Activated CD4-positive, alpha-beta T cell treated with anti-CD3 and anti-CD28 coated beads for 36 hours (primary cell): ENCODE data around the gene DNTTIP2. TPM values are rescaled to one million over a fixed set of nuclear protein-coding genes. Genes with fewer than 3 reads are reported as not detected.
A peak's percentile ranks its signal among the peaks of the same experiment; 100 is the strongest.
"Not testable (repeated sequence)": the region's sequence is repeated elsewhere in the genome, so short reads cannot be mapped to it uniquely, and the experiment has no call there.

Source experiments
- ATAC-seq: fragments of 200-7000 bp; cut with Tn5 transposase; one replicate; pipeline ENCODE4 v1.10.0; 2021; ENCODE audit warnings: mild to moderate bottlenecking, moderate library complexity
- CTCF ChIA-PET: fragments of 350-600 bp; sonication (Branson Sonifier 250); formaldehyde crosslinking; loops from one replicate; lab custom pipeline; 2021; ENCODE audit warnings: antibody characterized with exemption; lab: Charles Lee
- POLR2A ChIA-PET: fragments of 350-600 bp; sonication (Branson Sonifier 250); formaldehyde crosslinking; loops from one replicate; lab custom pipeline; 2021; ENCODE audit warnings: antibody characterized with exemption, inconsistent platforms; lab: Charles Lee
- DNase-seq: peaks from one replicate; pipeline ENCODE4 v3.0.0-alpha.2; 2020
- H3K27ac Mint-ChIP-seq: one replicate; pipeline ENCODE4 v1.8.0; 2021; ENCODE audit warnings: mixed read lengths
- H3K27me3 Mint-ChIP-seq: one replicate; pipeline ENCODE4 v1.8.0; 2021; ENCODE audit warnings: mixed read lengths
- H3K36me3 Mint-ChIP-seq: one replicate; pipeline ENCODE4 v1.8.0; 2021; ENCODE audit warnings: low read depth, mixed read lengths
- H3K4me1 Mint-ChIP-seq: one replicate; pipeline ENCODE4 v1.8.0; 2021; ENCODE audit warnings: mixed read lengths
- H3K4me3 Mint-ChIP-seq: one replicate; pipeline ENCODE4 v1.8.0; 2021; ENCODE audit warnings: mild to moderate bottlenecking, moderate library complexity, mixed read lengths
- H3K9me3 Mint-ChIP-seq: one replicate; pipeline ENCODE4 v1.8.0; 2021; ENCODE audit warnings: low read depth, mixed read lengths
- intact Hi-C, 2 experiments: fragments of 100-400 bp; cut with DNase I in 1 of 2; cut with micrococcal nuclease in 1 of 2; formaldehyde crosslinking; loops; one replicate each; pipeline versions ENCODE4 v1.14.2 to v1.15.1; 2022 to 2024; cut with DNase I, micrococcal nuclease
- total RNA-seq, 2 experiments: library from RNA; stranded (reverse); gene quantifications; one replicate each; pipeline ENCODE4 v1.2.3, GENCODE V29; 2021

The DNTTIP2 gene
- 10 to 100 TPM; 82.8 to 84.9 TPM for total RNA-seq

DNA sequence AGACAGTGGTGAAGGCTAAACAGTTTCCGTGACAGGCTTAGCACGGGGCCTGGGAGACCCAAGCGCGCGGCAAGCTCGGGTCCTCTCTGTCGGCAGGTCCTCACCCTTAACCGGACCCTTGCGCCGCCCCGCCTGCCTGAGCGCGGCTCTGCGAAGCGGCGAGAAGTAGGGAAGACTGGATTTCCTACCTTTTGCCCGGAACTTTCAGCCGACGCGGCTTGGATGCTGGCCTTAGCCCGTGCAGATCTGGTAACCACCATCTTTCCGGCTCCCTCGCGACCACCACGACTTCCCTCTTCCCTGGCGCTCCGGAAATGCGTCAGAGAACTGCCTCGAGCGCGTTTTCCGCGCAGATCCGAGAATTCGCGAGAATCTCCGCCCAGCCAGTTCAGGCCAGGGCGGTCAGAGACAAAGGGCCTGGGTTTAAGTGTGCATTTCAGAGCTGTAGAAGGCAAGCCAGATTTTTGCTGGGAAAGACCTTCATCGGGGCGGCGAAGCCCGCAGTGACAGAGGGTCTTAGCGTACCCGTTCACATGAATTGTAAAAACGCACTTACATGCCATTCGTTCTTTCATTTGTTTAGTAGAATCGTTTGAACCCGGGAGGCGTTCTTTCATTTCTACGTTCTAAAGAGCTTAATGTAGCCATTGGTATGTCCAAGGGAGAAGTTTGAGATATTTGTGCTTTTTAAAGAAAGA is at the start of gene DNTTIP2:
TSS of gene DNTTIP2 (minus strand) at position 318 of the 698 bp plus-strand sequence. CDS start at position 260, 58 bp downstream.
- H3K36me3 Mint-ChIP-seq = peaks cover 42% of the 10 kb centered on the region
- DNase-seq = peak; percentile 94
- H3K4me3 Mint-ChIP-seq = peak within 1 kb of the TSS; percentile 92
- ChIA-PET CTCF (interaction anchor here (0.7 to 1.3 kb wide), 5 partner anchors 9 to 253 kb away, joined by 3 to 5 read pairs (median 3); partner anchors contain the start of gene GCLM), POLR2A (interaction anchor here (0.5 to 0.9 kb wide), 4 partner anchors 23 to 222 kb away, joined by 3 to 7 read pairs (median 6); partner anchors contain the start of gene GCLM)
- peak within 1 kb of the TSS; percentile 97 for H3K27ac Mint-ChIP-seq
- no peaks in the 10 kb centered on the region for H3K9me3 Mint-ChIP-seq
- no peaks in the 10 kb centered on the region for H3K27me3 Mint-ChIP-seq
- H3K4me1 Mint-ChIP-seq = peaks cover 45% of the 10 kb centered on the region
- intact Hi-C loops = loop anchor here (1.0 to 10.0 kb wide), 9 partner anchors 30 to 1044 kb away; partner anchors contain the start of genes GCLM (in 2 of the 2), ABCD3 (in 1 of the 2), CCDC18 (in 1 of the 2) and DR1 (in 1 of the 2)
- peak; percentile 93 for ATAC-seq

GRCh38 chr1:93925206-93925605 is 46.2 kb upstream of the DNTTIP2 start:
- no peak overlapping the region for H3K4me3 Mint-ChIP-seq
- ChIA-PET POLR2A (no interaction called here), CTCF (no interaction called here)
- H3K27me3 Mint-ChIP-seq = peaks cover 8% of the 10 kb centered on the region
- intact Hi-C loops = no loop called here
- DNase-seq (no peak), ATAC-seq (no peak)
- no peaks in the 10 kb centered on the region for H3K36me3 Mint-ChIP-seq
- no peaks in the 10 kb centered on the region for H3K4me1 Mint-ChIP-seq
- H3K27ac Mint-ChIP-seq = no peak overlapping the region
- H3K9me3 Mint-ChIP-seq = peaks cover 12% of the 10 kb centered on the region

GRCh38 chr1:93919780-93920179 is 40.8 kb upstream of the DNTTIP2 start:
- H3K9me3 Mint-ChIP-seq = no peaks in the 10 kb centered on the region
- H3K36me3 Mint-ChIP-seq = no peaks in the 10 kb centered on the region
- no peak overlapping the region for H3K4me3 Mint-ChIP-seq
- no peak overlapping the region for H3K27ac Mint-ChIP-seq
- H3K4me1 Mint-ChIP-seq = no peaks in the 10 kb centered on the region
- peaks cover 1% of the 10 kb centered on the region for H3K27me3 Mint-ChIP-seq
- ATAC-seq (no peak), DNase-seq (no peak)
- intact Hi-C loops = no loop called here
- CTCF ChIA-PET = interaction anchor here (1.4 kb wide), 1 partner anchor 39 kb away, joined by 3 read pairs; no protein-coding TSS in a partner anchor
- POLR2A ChIA-PET = no interaction called here

GRCh38 chr1:93917302-93917701 is 38.3 kb upstream of the DNTTIP2 start:
- H3K36me3 Mint-ChIP-seq = no peaks in the 10 kb centered on the region
- peaks cover 7% of the 10 kb centered on the region for H3K27me3 Mint-ChIP-seq
- ChIA-PET CTCF (no interaction called here), POLR2A (no interaction called here)
- intact Hi-C loops = no loop called here
- DNase-seq (no peak), ATAC-seq (no peak)
- no peaks in the 10 kb centered on the region for H3K4me1 Mint-ChIP-seq
- no peak overlapping the region for H3K4me3 Mint-ChIP-seq
- no peaks in the 10 kb centered on the region for H3K9me3 Mint-ChIP-seq
- no peak overlapping the region for H3K27ac Mint-ChIP-seq

- intact Hi-C loops, ATAC-seq, H3K27ac Mint-ChIP-seq, DNase-seq, H3K27me3 Mint-ChIP-seq, H3K4me3 Mint-ChIP-seq, H3K9me3 Mint-ChIP-seq, H3K36me3 Mint-ChIP-seq: not testable (repeated sequence)
- ChIA-PET POLR2A (interaction anchor here (0.6 to 0.7 kb wide), 2 partner anchors 32 to 124 kb away, joined by 5 to 7 read pairs; no protein-coding TSS in a partner anchor), CTCF (interaction anchor here (0.9 kb wide), 1 partner anchor 1206 kb away, joined by 3 read pairs; the partner anchor contains the start of gene TLCD4)
- H3K4me1 Mint-ChIP-seq = peaks cover 26% of the 10 kb centered on the region
Measured at GRCh38 chr1:93910880-93911279, 31.9 kb upstream of the DNTTIP2 start.

- Mint-ChIP-seq H3K9me3 (peaks cover 5% of the 10 kb centered on the region), H3K36me3 (peaks cover 4% of the 10 kb centered on the region), H3K27me3 (peaks cover 7% of the 10 kb centered on the region), H3K27ac (peak overlapping the region; percentile 88), H3K4me3 (peak overlapping the region; percentile 96), H3K4me1 (peaks cover 28% of the 10 kb centered on the region)
- CTCF ChIA-PET = interaction anchor here (0.6 to 1.4 kb wide), 9 partner anchors 13 to 1207 kb away, joined by 3 to 4 read pairs (median 4); partner anchors contain the start of genes DNTTIP2 and TLCD4
- POLR2A ChIA-PET = interaction anchor here (0.6 to 0.7 kb wide), 2 partner anchors 32 to 125 kb away, joined by 5 to 7 read pairs; no protein-coding TSS in a partner anchor
- no peak for DNase-seq
- no peak for ATAC-seq
- intact Hi-C loops = no loop called here
Measured at GRCh38 chr1:93910305-93910704, 31.3 kb upstream of the DNTTIP2 start.

DNA sequence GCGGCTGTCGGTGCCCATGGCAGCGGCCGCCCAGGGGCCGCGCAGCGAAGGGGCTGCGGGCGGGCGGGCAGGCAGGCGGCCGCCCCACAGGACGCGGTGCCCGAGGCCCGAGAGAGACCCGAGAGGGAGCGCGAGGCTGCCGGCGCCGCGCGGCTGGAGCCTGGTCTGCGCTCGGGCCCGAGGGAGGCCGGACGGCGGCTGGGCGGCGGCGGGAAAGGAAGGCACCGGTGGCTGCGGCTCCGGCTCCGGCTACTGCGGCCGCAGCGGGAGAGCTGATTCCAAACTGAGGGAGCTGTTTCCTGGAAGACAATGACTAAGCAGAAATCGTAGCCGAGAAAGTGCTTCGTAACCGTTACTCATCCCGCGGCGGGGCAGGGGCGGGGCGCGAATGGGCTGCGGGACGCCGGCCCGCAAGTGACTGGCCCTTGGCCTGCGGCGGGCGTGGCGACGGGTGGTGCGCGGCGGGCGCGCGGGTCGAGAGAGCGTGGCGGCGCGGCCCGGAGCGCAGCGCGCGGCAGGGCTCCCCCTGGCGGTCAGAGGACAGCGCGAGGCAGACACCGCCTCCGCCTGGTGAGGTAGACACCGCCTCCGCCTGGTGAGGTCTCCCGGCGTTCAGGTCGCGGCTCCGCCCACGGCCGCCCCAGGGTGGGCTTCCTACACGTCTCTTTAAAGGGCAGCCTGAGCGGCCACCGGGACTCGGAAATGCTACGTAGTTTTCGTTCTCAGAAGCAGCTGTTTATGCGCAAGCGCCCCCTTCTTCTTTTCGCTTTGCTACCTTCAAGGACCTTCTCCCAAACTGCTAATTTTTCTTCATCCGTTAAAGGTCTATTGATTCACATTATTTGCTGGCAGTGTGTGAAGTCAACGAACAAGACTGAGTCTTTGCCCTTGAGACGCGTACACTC is 30.4 kb upstream of the DNTTIP2 start, which contains the start of gene GCLM:
TSS of gene GCLM (minus strand) at position 285 of the 905 bp plus-strand sequence. CDS start at position 18, 267 bp downstream.
- Mint-ChIP-seq H3K27me3 (peaks cover 5% of the 10 kb centered on the region), H3K4me1 (peaks cover 34% of the 10 kb centered on the region), H3K27ac (peak within 1 kb of the TSS; percentile 97), H3K4me3 (peak within 1 kb of the TSS; percentile 96), H3K9me3 (peaks cover 5% of the 10 kb centered on the region), H3K36me3 (peaks cover 4% of the 10 kb centered on the region)
- peak; percentile 84 for ATAC-seq
- ChIA-PET POLR2A (interaction anchor here (0.7 kb wide), 1 partner anchor 30 kb away, joined by 3 read pairs; the partner anchor contains the start of gene DNTTIP2), CTCF (interaction anchor here (0.6 to 1.4 kb wide), 8 partner anchors 14 to 362 kb away, joined by 3 to 4 read pairs (median 4); partner anchors contain the start of gene DNTTIP2)
- intact Hi-C loops = loop anchor here (1.0 to 5.0 kb wide), 7 partner anchors 30 to 728 kb away; partner anchors contain the start of genes DNTTIP2 (in 2 of the 2) and ABCD3 (in 1 of the 2)
- DNase-seq = peak; percentile 93

DNA sequence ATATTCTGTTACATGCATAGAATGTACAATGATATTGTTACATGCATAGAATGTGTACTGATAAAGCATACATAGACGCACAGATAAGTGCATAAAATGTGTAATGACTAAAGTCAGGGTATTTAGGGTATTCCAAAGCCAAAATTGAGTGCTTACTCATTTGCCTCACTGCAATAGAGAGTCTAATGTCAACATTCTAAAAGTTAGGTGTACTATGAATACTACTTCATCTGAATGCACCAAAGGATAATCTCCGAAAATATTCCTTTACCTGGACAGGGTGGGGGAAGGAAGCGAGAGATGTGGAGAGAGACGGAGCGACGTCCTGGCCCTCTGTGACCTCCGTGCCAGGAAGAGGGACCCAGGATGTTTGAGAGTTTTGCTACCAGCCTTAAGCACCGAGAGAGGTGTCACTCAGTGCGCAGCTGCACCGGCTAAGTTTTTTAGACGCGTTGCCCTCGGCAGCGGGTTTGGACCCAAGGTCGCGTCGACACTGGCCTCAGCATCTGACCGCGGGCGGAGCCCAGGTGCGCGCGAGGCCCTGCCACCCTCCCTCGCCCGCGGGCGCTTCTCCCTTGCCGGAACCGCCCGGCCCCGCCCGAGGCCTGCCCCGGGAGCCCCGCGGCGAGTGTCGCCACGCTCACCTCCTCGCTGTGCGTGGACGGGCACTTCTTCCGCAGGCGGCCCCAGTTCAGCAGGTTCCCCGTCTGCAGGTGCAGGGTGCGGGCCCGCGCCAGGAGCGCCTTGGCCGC is 29.6 kb upstream of the DNTTIP2 start:
- peaks cover 5% of the 10 kb centered on the region for H3K9me3 Mint-ChIP-seq
- ChIA-PET CTCF (interaction anchor here (0.8 to 1.4 kb wide), 4 partner anchors 11 to 361 kb away, joined by 3 to 7 read pairs (median 4); no protein-coding TSS in a partner anchor), POLR2A (interaction anchor here (0.7 kb wide), 1 partner anchor 30 kb away, joined by 3 read pairs; the partner anchor contains the start of gene DNTTIP2)
- H3K4me1 Mint-ChIP-seq = peaks cover 41% of the 10 kb centered on the region
- peaks cover 4% of the 10 kb centered on the region for H3K36me3 Mint-ChIP-seq
- DNase-seq (peak; percentile 68), ATAC-seq (peak; percentile 52)
- intact Hi-C loops = loop anchor here (1.0 to 5.0 kb wide), 7 partner anchors 29 to 727 kb away; partner anchors contain the start of genes DNTTIP2 (in 2 of the 2) and ABCD3 (in 1 of the 2)
- peak overlapping the region; percentile 97 for H3K27ac Mint-ChIP-seq
- no peaks in the 10 kb centered on the region for H3K27me3 Mint-ChIP-seq
- H3K4me3 Mint-ChIP-seq = peak overlapping the region; percentile 96

- POLR2A ChIA-PET = no interaction called here
- no peak for ATAC-seq
- H3K36me3 Mint-ChIP-seq = peaks cover 4% of the 10 kb centered on the region
- peaks cover 41% of the 10 kb centered on the region for H3K4me1 Mint-ChIP-seq
- H3K9me3 Mint-ChIP-seq = peaks cover 5% of the 10 kb centered on the region
- intact Hi-C loops = loop anchor here (2.0 to 5.0 kb wide), 3 partner anchors 29 to 561 kb away; partner anchors contain the start of gene DNTTIP2 (in 1 of the 2)
- peak overlapping the region; percentile 45 for H3K27ac Mint-ChIP-seq
- CTCF ChIA-PET = interaction anchor here (0.8 to 1.0 kb wide), 2 partner anchors 10 to 62 kb away, joined by 3 to 7 read pairs; no protein-coding TSS in a partner anchor
- H3K27me3 Mint-ChIP-seq = no peaks in the 10 kb centered on the region
- peak overlapping the region; percentile 62 for H3K4me3 Mint-ChIP-seq
- DNase-seq = no peak
Measured at GRCh38 chr1:93907718-93908117, 28.7 kb upstream of the DNTTIP2 start.

DNA sequence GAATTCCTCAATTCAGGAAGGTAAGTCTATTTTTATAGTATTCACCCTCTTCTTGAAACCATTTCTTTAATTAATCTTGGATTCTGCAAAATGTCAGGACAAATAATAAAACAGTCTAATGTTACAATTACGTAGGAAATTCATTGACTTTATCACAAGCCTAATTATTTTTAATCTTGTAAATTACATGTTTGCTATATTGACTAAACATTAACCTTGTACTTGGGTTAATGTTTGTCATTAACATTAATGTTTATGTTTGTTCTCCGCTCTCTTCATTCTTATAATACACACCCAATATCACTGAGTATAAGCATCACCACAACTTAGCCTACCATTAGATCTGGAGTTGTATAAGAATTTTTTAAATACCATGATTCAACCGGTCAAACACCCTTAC is 27.5 kb upstream of the DNTTIP2 start:
- POLR2A ChIA-PET = no interaction called here
- CTCF ChIA-PET = no interaction called here
- ATAC-seq (no peak), DNase-seq (no peak)
- Mint-ChIP-seq H3K27ac (no peak overlapping the region), H3K4me3 (no peak overlapping the region), H3K9me3 (peaks cover 5% of the 10 kb centered on the region), H3K4me1 (peaks cover 41% of the 10 kb centered on the region), H3K36me3 (peaks cover 4% of the 10 kb centered on the region), H3K27me3 (no peaks in the 10 kb centered on the region)
- intact Hi-C loops = loop anchor here in 1 of 2 experiments (5.0 kb wide), 1 partner anchor 131 kb away; no protein-coding TSS in a partner anchor
